SW 1271 (cell line): ENCODE results near the gene ZNF853.

Experiments
- DNase-seq, 2 experiments: peaks; one replicate each; lab custom pipeline; 2025; lab: John Stamatoyannopoulos, UW

Gene ZNF853

DNA sequence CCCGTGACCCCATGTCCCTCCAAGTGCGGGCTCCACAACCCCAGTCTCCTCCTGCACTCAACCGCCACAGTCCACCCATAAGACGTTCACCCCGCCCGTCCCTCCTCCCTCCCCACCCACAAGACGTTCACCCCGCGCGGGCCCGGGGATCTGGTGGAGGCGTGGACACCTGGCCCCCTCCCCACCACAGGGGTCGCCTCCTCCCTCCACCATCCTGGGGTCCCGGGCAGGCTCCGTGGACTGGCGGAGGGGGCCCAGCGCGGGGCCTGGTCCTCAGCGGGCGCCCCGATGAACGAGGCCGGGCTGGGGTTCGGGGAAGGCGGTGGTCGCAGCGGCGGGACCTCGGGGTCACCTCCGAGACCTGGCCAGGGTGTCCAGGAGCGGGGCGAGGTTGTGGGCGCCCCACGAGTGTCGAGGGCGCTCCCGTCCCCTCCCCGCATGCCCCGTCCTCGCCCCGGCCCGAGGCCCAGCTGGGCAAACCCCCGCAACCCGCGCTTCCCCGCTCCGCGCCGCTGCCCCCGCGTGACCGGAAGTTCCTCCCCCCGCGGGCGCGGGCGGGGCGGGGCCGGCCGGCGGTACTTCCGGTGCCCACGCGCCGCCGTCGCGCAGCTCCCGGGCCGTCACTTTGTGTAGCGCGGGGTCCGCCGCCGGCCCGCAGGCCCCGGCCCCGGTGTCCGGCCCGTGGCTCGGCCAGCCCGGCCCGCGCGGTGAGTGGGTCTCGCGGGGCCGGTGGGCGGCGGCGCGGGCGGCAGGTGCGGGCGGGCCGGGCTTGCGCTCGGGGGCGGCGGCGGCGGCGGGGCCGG, 21.5 kb downstream of the ZNF853 start, which contains the start of gene ZNF316:
ZNF316 (plus strand) TSS at position 578 of the 803 bp plus-strand sequence. CDS start 5,092 bp downstream, outside the sequence.
- peak in 1 of 2 experiments; percentile 28 for DNase-seq

DNA sequence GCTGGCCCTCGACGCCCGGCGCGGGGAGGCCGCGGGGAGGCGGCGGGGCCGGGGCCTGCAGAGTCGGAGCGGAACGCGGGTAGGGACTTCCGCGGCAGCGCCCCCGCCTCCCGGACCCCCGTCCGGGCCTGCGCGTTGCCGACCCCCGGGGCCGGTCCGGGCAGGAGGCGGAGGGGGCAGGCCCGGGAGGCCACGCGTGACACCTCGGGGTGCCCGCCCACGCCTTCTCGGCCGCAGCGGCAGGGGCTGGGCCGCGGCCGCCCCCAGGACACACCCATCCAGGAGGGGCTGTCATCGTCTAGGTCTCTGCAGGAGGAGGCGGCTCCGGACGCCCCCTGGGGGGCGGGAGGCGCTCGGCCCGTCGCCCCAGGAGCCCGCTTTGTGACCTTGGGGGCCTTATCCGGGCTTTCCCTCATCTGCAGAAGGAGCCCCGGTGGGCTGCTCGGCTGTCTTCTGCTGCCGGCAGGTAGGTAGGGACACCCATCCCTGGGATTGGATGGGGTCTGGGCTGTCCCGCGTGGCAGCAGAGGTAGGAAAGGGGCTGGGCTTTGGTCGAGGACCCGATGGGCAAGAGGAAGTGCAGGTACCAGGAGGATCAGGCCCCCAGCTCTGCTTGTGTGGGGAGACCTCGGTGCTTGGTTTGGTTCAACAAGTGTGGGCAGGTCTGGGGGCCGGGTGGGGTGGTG, 22.3 kb downstream of the ZNF853 start:
- peak in 1 of 2 experiments; percentile 58 for DNase-seq

DNA sequence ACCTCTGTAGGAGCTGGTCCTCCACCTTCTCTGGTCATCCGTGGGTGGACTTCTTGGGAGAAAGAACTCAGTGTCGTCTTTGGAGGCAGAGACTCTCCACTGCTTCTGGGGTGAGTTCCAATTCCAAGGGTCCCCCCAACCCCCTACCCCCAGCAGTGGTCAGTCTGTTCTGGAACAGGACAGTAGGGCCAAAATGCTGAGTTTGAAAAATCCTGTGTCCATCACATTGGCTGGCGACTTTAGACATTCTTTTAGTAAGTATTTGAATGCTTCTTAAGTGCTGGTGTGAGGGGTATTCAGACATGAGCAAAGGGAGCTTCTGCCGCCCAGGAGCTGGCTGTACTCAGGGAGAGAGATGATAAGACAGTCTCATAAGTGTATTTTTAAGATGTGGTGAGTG, 23.6 kb downstream of the ZNF853 start:
- DNase-seq = no peak

DNA sequence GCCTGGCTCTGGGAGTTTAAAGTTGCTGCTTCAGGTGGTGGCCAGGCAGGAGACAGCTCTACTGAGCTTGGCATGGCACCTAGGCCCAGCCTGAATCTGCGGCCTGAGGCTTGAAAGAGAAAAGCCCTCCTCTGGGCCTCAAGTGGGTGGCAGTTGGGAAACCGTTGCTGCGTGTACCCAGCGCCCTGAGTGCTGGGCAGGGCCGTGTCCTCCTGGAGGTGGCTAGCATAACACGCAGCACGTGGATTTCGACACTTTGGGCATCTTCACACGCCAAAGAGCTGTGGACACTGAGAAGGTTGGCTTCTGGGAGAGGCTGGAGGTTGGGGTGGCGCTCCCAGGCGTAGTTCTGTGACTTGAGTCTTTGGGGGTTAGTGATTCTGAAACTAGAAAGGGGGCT, 24.2 kb downstream of the ZNF853 start:
- no peak for DNase-seq

DNA sequence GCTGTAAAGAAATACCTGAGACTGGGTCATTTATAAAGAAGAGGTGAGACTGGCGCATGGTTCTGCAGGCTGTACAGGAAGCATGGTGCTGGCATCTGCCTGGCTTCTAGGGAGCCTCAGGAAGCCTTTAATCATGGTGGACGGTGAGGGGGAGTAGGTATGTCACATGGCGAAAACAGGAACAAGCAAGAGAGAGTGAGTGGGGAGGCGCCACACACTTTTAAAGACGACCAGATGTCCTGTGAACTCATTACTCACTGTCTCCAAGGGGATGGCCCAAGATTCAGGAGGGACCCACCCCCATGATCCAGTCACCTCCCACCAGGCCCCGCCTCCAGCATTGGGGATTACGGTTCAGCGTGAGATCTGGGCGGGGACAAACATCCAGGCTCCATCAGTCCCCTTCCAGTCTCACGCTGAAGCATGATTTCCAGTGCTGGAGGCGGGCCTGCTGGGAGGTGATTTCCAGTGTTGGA, 24.9 kb downstream of the ZNF853 start:
- no peak for DNase-seq

DNA sequence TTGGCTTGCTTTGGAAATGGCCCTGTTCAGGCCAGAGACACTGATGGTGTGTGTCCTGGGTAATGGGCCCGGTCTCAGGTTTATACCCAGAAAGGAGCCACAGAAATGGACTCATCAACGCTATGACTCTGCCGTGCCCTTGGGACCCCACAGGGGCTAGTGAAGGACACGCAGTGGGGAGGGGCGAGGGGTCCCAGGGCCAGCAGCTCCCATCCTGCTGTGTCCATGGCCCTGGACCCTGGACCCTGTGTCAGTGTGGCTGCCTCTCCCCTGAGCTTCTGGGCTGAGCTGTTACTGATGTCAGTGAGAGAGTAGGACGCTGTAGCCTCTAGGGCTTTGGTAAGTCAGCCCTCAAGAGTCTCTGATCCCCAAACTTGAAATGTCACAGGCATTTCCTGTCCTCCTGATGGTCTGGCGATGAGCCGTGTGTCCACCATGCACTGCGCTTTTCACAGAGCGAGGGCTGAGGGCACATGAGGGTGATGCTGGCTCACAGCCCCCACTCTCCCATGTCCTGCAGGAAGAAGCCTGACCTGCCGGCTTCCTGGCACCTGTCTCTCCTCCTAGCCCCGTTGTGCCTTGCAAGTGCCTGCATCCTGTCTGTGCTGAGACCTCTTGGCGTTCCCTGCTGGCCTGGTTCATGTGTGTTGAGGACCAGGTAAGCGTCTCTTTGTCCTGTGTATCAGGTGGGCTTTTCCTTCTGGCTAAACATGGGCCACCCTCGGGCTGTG, 26.1 kb downstream of the ZNF853 start:
- no peak for DNase-seq

DNA sequence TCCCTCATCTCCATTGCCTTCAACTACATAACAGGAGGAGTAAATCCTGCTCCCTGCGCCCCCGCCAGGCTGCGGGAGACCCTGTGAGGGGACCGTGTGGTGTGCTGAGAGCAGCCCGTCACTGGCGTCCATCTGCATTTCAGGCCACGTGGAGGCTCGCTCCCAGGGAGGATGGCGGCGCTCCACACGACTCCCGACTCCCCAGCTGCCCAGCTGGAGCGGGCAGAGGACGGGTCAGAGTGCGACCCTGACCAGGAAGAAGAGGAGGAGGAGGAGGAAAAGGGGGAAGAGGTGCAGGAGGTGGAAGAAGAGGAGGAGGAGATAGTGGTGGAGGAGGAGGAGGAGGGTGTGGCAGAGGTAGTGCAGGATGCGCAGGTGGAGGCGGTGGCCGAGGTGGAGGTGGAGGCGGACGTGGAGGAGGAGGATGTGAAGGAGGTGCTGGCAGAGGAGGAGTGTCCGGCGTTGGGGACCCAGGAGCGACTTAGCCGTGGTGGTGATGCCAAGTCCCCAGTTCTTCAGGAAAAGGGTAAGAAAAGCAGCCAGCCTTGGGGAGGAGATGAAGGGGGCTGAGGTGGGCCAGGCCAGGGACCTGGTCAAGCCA, 26.9 kb downstream of the ZNF853 start:
- DNase-seq = no peak

DNA sequence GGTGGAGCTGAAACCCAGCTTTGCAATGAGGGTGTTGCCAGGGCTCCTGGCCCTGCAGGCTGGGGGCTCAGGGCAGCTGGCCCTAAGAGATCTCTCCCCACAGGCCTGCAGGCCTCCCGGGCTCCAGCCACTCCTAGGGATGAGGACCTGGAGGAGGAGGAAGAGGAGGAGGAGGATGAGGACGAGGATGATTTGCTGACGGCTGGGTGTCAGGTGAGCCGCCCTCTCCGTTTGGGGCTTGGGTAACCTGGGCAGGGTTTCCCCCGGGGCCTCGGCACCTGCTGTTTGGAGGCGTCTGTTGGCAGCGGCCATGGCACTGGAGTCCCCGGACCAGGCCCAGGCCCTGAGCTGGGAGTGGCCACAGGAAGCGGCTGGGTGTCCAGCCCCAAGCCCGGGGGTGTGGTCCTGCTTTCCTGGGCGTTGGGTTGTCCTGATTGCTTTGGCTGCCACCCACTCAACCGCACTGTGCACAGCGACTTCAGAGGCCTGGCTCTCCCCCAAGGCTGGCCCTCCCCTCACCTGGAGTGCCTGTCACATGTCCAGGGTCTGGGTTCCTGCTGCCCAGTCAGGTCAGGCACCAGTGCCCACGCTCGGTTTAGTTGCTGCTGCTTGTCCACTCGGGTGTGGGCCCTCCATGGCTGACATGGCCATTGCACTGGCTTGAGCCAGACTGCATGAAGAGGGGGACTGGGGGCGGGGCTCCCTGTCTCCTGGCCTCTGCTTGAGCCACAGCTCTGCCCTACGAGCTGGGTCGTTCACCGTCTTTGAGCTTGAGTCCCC, 27.6 kb downstream of the ZNF853 start:
- no peak for DNase-seq

DNA sequence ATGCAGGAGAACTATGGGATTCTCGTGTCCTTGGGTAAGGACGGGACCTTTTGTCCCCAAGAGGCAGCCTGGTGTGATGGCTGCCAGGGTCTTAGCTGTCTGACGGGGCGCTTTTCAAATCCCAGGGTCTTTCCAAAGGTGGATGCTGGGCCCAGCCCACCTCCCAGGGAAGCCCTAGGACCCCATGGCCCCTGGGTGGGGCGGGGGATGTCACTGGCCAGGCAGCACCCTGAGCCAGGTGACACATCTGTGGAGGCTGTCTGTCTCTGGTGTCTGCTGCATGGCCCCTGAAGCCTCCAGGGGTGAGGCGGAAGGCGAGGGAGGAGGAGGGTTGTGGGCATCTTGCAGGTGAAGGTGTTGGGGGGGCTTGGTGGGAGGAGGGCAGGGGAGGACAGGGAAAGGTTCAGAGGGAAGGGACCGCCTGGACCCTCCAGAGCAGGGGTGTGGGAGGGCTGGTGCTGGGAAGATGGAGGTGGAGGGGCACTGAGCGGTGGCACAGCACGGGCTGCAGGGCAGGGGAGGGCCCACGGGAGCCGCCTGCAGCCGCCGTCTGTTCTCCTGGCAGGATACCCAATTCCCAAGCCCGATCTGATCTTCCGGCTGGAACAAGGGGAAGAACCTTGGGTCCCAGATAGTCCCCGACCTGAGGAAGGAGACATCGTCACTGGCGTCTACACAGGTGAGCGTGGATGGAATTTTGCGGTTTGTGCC, 28.7 kb downstream of the ZNF853 start:
- no peak for DNase-seq

DNA sequence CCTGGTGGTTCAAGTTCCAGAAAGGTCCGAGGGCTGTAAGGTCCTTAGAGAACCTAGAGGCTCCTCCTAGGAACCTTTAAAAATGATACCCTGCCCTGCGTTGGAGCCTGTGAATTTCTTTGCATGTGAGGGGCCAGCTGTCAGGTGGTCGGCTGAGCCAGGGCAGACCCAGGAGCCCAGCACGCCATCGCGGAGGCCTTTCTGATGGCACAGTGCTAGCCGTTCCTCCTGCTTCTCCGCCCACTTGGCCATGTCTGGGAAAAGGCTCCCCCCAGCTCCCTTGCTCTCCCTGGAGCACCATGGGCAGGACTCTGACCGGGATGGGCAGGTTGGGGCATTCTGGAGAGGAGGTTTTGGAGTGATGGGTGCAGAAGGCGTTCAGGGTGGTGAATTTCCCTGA, 29.3 kb downstream of the ZNF853 start:
- DNase-seq = no peak

DNA sequence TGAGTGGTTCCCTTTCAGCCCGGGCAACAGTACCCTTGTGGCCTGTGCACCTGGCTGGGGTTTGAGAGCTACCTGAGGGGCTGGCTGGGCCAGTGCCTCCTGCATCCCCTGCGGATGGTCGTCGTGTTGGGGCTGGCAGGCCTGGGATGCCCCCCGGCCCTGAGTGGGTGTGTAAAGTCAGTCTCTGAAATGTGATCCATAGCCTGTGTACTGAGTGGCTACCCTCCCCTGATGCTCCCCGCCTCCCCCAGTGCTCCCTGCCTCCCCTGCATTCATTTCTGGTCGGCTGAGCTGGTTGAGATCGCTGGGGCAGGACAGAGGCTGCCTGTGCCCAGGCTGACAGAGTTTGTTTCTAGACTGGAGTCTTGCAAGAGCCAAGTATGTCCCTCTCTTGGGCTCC, 31.1 kb downstream of the ZNF853 start:
- no peak for DNase-seq

DNA sequence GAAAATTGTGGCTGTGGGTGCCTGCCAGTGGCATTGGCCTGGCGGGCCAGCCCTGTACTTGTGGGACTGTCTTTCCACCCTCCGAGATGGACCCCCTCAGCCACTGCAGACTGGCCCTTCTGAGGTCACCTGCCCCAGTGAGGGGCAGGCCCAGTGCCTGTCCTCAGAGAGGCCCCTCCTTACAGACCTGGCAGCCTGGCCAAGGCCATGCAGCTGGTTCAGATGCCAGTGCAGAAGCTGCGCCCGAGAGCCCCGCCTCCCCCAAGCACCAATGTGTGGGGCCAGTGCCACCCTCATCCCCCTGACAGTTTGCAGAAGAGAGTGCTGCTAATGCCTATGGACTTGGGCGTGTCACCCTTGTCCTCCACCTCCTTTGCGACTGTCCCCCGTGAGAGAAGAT, 31.7 kb downstream of the ZNF853 start:
- no peak for DNase-seq

DNA sequence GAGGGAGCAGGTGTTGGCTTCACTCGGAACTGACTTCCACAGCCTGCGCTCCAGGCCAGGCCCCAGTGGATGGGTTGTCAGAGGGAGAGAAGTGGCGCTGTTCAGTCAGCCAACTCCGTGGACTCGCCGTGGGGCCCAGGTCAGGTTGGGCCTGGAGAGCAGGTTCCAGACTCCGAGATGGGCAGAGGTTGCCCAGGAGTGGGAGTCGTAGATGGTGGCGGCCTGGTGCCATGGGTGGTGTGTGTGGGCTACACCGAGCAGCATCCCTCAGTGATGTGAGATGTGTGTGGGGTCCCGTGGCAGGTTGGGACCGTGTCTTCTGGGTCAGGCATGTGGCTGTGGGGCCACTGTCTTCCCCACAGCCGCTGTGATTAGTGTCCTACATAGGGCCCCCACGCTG, 32.1 kb downstream of the ZNF853 start:
- DNase-seq = no peak

DNA sequence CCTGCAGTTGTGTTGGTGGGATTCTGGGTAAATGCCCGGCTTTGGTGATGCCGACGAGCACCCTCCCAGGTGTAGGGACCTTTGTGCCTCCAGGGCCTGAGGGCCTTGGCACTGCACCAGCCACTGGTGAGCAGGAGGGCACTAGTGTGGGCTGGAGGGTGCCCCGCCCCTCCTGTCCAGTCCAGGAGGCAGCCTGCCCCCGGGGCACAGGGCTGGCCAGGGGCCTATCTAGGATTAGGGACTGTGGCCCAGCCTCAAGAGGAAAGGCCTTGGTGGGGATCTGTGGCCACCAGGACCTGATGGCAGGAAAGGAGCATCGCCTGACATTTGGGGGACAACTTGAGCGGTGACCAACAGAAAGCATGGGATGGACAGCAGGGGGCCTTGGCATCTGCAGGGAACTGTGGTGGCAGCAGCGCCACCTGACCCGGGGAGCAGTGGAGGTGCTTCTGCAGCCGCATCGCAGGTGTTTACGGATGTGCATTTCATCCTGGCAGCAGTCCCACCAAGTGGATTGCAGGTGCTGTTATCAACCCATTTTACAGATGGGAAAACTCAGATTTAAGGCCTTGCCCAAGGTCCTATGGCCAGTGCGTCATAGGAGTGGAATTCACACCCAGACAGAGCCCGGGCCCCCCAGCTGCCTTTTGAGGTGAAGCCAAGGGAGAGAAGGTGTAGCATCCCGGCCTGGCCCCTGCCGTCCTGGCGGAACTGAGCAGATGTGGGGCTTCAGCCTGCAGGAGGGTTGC, 32.8 kb downstream of the ZNF853 start:
- DNase-seq = no peak

DNA sequence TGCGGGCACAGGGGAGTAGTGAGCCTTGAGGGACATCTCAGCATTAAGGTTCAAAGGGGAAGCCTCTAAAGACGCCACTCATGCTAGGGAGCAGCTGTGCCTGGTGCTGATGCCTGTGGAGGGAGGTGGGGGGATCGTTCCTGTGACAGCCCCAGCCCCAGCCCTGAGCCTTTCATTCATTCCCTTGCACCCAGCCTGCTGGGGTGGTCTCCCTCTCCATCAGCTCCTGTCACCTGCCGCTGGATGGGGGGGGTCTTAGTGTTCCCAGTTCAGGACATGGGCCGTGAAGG, 33.4 kb downstream of the ZNF853 start:
- DNase-seq = no peak

DNA sequence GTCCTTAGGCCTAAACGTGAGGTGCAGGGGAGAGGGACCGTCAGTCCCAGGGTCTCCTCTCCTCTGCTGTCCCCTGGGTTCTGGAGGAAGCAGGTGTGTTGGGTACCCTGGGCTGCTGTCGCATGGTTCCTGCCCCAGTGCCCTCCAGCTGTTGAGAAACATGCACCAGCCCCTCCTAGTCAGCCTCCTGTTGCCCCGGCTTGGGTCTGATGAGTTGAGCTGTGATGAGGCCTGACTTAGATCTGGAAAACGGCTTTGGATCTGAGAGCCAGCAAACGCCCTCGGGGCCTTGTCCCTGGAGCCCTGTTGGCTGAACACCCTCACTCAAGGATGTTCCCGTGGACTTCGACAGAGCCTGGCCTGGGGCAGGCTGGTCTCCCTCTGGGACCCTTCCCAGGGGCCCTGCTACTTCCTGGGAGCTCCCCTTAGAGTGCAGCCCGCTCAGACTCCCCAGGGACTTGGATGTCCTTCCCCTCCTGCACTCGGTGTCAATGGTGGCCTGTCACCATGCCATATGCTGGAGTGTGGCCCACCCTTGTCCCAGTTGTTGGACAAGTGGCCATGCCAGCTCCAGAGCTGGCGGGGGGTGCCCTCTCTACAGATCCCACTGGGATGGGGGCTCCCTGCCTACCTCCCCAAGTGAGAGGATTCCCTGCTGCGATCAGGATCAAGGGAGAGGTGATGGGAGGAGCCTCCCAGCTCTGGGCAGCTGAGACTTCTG, 34.0 kb downstream of the ZNF853 start:
- no peak for DNase-seq

DNA sequence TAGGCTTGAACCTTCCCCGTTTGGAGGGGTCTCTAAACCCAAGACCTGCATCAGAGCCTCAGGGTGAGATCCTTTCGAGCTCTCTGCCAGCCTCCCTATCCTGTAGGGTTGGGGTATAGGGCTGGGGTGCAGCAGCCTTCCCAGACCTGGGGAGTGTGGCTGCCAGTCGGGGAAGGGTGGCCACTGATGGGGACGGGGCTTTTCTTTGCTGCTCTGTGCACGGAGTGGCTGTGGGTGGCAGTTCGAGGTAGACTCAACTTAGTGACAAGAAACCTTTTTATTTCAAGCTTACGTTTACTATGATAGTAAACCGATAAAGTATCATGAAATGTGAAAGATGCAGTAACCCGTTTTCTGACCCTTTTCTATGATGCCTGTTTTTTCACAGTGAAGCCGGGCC, 34.7 kb downstream of the ZNF853 start:
- no peak for DNase-seq

DNA sequence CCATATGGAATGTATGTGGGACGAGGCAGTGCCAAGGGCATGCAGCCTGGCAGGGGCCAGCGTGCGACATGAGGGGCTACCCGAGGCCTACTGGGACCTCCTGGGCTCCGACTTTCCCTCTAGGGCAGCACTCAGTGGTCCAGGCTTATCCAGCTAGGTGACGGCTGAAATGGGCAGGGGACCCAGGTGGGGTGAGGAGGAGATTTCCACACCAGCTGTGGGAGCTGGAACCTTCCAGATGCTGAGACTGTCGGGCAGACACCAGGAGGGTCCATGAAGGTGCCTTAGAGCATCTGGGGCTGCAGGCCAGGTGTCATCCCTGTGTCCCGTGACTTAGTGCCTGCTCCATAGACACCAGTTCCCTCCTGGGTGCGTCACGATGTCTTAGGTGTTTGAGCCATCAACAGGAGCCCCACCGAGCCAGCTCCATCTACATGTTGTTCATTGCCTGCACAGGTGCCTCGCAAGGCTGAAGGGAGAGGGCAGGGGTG, 35.2 kb downstream of the ZNF853 start:
- DNase-seq = no peak

DNA sequence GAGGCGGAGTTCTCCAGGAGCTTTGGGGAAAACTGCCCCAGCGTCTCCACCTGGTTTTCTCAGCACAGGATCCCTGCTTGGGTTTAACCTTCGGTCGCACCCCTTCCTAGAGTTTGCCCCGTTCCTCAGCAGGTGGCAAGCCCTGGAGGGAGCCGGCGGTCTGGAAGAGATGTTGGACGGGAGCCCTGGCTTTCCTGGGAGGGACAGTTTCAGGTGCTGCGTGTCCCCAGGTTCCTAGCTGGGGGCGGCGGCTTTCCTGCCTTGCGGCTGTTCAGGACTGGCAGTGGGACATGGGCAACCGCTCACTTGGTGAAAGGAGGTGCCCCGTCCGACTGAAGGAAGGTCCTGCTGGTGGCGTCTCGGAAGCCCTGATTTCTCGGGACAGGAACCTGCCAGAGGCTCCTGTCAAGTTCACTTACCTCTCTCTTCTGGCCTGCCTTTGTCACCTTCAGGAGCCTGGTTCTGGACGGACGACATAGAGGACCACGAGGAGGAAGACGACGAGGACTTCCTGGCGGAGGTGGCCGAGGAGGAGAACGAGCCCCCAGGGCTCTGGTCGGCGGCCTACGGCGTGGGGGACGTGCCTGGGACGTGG, 36.5 kb downstream of the ZNF853 start:
- DNase-seq = no peak
